WI38 (cell line): Measurements from ENCODE around the gene IL16.

Source experiments
- H3K4me3 ChIP-seq: 2 replicates; pipeline ENCODE4 v1.5.1; 2011; ENCODE audit warnings: low read depth, mild to moderate bottlenecking, control low read depth, low read length
- CTCF ChIP-seq: IDR thresholded peaks from 2 replicates; pipeline ENCODE4 v1.5.1; 2012; ENCODE audit warnings: low read depth, mild to moderate bottlenecking, control low read depth, low read length

IL16 gene

GRCh38 chr15:81209635-81210034 is 13.0 kb downstream of the IL16 start:
- TF ChIP-seq CTCF: no peak
- no peak overlapping the region for H3K4me3 ChIP-seq

GRCh38 chr15:81211376-81211775 is 14.7 kb downstream of the IL16 start:
- no peak for TF ChIP-seq CTCF
- no peak overlapping the region for H3K4me3 ChIP-seq

GRCh38 chr15:81213982-81214381 is 17.3 kb downstream of the IL16 start:
- H3K4me3 ChIP-seq: no peak overlapping the region
- no peak for TF ChIP-seq CTCF

- TF ChIP-seq CTCF: no peak
- H3K4me3 ChIP-seq: no peak overlapping the region
These were observed 18.9 kb downstream of the IL16 start for GRCh38 chr15:81215531-81215930.

- TF ChIP-seq CTCF: no peak
- no peak overlapping the region for H3K4me3 ChIP-seq
These were observed 19.3 kb downstream of the IL16 start for GRCh38 chr15:81215983-81216382.

- no peak for TF ChIP-seq CTCF
- H3K4me3 ChIP-seq: no peak overlapping the region
These were observed 19.7 kb downstream of the IL16 start for GRCh38 chr15:81216422-81216821.

GRCh38 chr15:81221449-81221848 is 24.8 kb downstream of the IL16 start:
- no peak for TF ChIP-seq CTCF
- H3K4me3 ChIP-seq: no peak overlapping the region
